B cell (primary cell): ENCODE data around the gene MCM7. TPM values are rescaled to one million over a fixed set of nuclear protein-coding genes. Genes with fewer than 3 reads are reported as not detected.

Source experiments
- ATAC-seq: fragments of 200-7000 bp; cut with Tn5 transposase; one replicate; pipeline ENCODE4 v1.10.0; 2021; ENCODE audit warnings: low read depth, mild to moderate bottlenecking, moderate number of reproducible peaks, moderate library complexity
- CTCF ChIA-PET: fragments of 350-600 bp; sonication (Branson Sonifier 250); formaldehyde crosslinking; loops from one replicate; lab custom pipeline; 2021; ENCODE audit warnings: antibody characterized with exemption, inconsistent platforms; lab: Charles Lee
- POLR2A ChIA-PET: fragments of 350-600 bp; sonication (Branson Sonifier 250); formaldehyde crosslinking; loops from one replicate; lab custom pipeline; 2021; ENCODE audit warnings: antibody characterized with exemption; lab: Charles Lee
- DNase-seq: peaks from one replicate; pipeline ENCODE4 v3.0.0; 2013
- H2AFZ ChIP-seq: 2 replicates; pipeline ENCODE4 v1.6.1; 2012; ENCODE audit warnings: mild to moderate bottlenecking, low read depth, low read length; ENCODE audit not compliant: insufficient read depth, poor library complexity, severe bottlenecking
- H3K27ac ChIP-seq, 2 donors: 1 replicate in 1 of 2; 2 replicates in 1 of 2; pipeline ENCODE4 v1.5.1; 2012 to 2013; ENCODE audit warnings: low read length in 2 of 2, mild to moderate bottlenecking in 2 of 2, moderate library complexity in 1 of 2
- H3K27me3 ChIP-seq, 4 experiments: fragments of 200-600 bp in 1 of 4; sonication (generic) in 1 of 4; replicated peaks in 1 of 4; 1 replicate in 2 of 4; 2 replicates in 2 of 4; pipeline versions ENCODE4 v1.6.1 to v1.7.0; 2013 to 2016; ENCODE audit warnings: low read length in 3 of 4, mild to moderate bottlenecking in 2 of 4, mixed read lengths in 1 of 4, moderate library complexity in 1 of 4; ENCODE audit not compliant: insufficient read depth in 4 of 4, control insufficient read depth in 3 of 4; ENCODE audit errors: control extremely low read depth in 1 of 4
- H3K36me3 ChIP-seq, 2 experiments: replicated peaks in 1 of 2; 1 replicate in 1 of 2; 2 replicates in 1 of 2; pipeline versions ENCODE4 v1.6.1 to v1.7.1; 2013; ENCODE audit warnings: low read length in 1 of 2; ENCODE audit not compliant: insufficient read depth in 2 of 2, control insufficient read depth in 1 of 2; ENCODE audit errors: control extremely low read depth in 1 of 2, extremely low read depth in 1 of 2
- H3K4me1 ChIP-seq, 2 donors: fragments of 200-600 bp in 1 of 2; sonication (generic) in 1 of 2; 1 replicate in 1 of 2; 2 replicates in 1 of 2; pipeline versions ENCODE4 v1.5.1 to v1.6.1; 2013 to 2017; ENCODE audit warnings: low read length in 2 of 2; ENCODE audit not compliant: control insufficient read depth in 2 of 2, insufficient read depth in 2 of 2
- H3K4me2 ChIP-seq: replicated peaks from 2 replicates; pipeline ENCODE3; 2012; ENCODE audit warnings: mild to moderate bottlenecking, low read depth, low read length; ENCODE audit not compliant: poor library complexity, severe bottlenecking
- H3K4me3 ChIP-seq, 5 experiments: fragments of 200-600 bp in 1 of 5; sonication (generic) in 1 of 5; 1 replicate in 3 of 5; 2 replicates in 2 of 5; pipeline versions ENCODE4 v1.5.1 to v1.7.0; 2011 to 2016; ENCODE audit warnings: low read length in 4 of 5, mild to moderate bottlenecking in 4 of 5, low read depth in 2 of 5, control low read depth in 1 of 5, moderate library complexity in 1 of 5; ENCODE audit not compliant: insufficient read depth in 1 of 5; ENCODE audit errors: control extremely low read depth in 1 of 5, extremely low read depth in 1 of 5
- H3K79me2 ChIP-seq: fragments of 200-600 bp; sonication (generic); one replicate; pipeline ENCODE4 v1.6.0; 2016; ENCODE audit warnings: low read length; ENCODE audit not compliant: control insufficient read depth, insufficient read depth
- H3K9ac ChIP-seq: fragments of 200-600 bp; sonication (generic); 2 replicates; pipeline ENCODE4 v1.6.1; 2017; ENCODE audit warnings: mild to moderate bottlenecking, low read length, moderate library complexity
- H3K9me3 ChIP-seq, 3 donors: one replicate each; pipeline versions ENCODE4 v1.6.1 to v1.7.1; 2013; ENCODE audit warnings: low read length in 2 of 3; ENCODE audit not compliant: control insufficient read depth in 2 of 3, insufficient read depth in 1 of 3; ENCODE audit errors: control extremely low read depth in 1 of 3
- H4K20me1 ChIP-seq: 2 replicates; pipeline ENCODE4 v1.6.0; 2012; ENCODE audit warnings: mild to moderate bottlenecking, low read length; ENCODE audit not compliant: insufficient read depth, control insufficient read depth, poor library complexity, severe bottlenecking
- H3K27ac Mint-ChIP-seq: one replicate; pipeline ENCODE4 v1.8.0; 2021; ENCODE audit warnings: mixed read lengths
- H3K27me3 Mint-ChIP-seq: one replicate; pipeline ENCODE4 v1.8.0; 2021; ENCODE audit warnings: mixed read lengths
- H3K4me1 Mint-ChIP-seq: one replicate; pipeline ENCODE4 v1.8.0; 2021; ENCODE audit warnings: mixed read lengths
- H3K4me3 Mint-ChIP-seq: one replicate; pipeline ENCODE4 v1.8.0; 2021; ENCODE audit warnings: mixed read lengths
- H3K9me3 Mint-ChIP-seq: one replicate; pipeline ENCODE4 v1.8.0; 2022; ENCODE audit warnings: mixed read lengths; ENCODE audit not compliant: insufficient read depth
- EZH2 ChIP-seq: IDR thresholded peaks from 2 replicates; pipeline ENCODE4 v1.6.1; 2012; ENCODE audit warnings: borderline replicate concordance, low read depth, mild to moderate bottlenecking, moderate library complexity, low read length; ENCODE audit not compliant: insufficient read depth, poor library complexity, severe bottlenecking
- WGBS: methylation state at CpG from one replicate; pipeline ENCODE4 v1.1.5; 2013; ENCODE audit warnings: missing lambda C conversion rate; ENCODE audit not compliant: insufficient coverage; 5-methylcytosine and 5-hydroxymethylcytosine counted together
- intact Hi-C: fragments of 100-400 bp; cut with micrococcal nuclease; formaldehyde crosslinking; loops from one replicate; pipeline ENCODE4 v1.10.0; 2022
- polyA plus RNA-seq: library from polyadenylated mRNA; depleted of rRNA; stranded (reverse); fragments of >200 nt; gene quantifications from 2 replicates; pipeline ENCODE4 v1.2.3, GENCODE V29; 2012
- total RNA-seq, 2 donors: library from RNA; stranded (reverse); fragments of 120-200 nt in 1 of 2; gene quantifications; 1 replicate in 1 of 2; 2 replicates in 1 of 2; pipeline versions ENCODE4 v1.2.3 to v1.2.4, GENCODE V29; 2013 to 2022
- TF ChIP-seq, protein P1 (sequence below): fragments of 200-600 bp; IDR thresholded peaks from one replicate; pipeline ENCODE4 v1.8.0; 2022; ENCODE audit warnings: antibody characterized with exemption, mild to moderate bottlenecking

Gene MCM7
- total and polyA plus RNA-seq, 2 donors (not counting 1 experiment from before 2014, with no cell fraction given), result 154 to 171 TPM

DNA sequence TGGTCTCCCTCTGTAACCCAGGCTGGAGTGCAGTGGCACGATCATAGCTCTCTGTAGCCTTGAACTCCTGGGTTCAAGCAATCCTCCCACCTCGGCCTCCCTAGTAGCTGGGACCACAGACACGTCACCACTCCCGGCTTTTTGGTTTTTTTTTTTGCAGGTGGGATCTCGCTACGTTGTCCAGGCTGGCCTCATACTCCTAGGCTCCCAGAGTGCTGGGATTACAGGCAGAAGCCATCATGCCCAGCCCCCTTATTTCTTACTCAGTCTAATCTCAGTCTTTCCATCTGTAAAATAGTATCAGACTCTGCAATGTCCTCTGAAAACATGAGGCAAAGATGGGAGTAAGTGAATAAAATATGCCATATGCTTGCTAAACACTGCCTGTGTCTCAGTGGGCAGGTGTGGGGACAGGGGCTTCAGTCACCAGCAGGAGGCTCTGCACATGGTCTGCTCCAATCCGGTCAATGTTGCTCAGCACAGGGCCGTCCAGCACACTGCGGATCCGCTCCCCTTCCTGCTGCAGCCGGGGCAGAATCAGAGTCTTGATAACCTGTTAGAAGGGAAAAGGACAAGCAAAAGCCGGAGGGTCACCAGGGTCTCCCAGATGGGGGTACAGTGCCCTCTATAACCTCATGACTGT lies 8.4 kb upstream of the MCM7 start:
- ATAC-seq, result no peak
- WGBS, result 89% methylated on average over 11 of the region's 12 CpGs
- CTCF ChIA-PET, result no interaction called here

DNA sequence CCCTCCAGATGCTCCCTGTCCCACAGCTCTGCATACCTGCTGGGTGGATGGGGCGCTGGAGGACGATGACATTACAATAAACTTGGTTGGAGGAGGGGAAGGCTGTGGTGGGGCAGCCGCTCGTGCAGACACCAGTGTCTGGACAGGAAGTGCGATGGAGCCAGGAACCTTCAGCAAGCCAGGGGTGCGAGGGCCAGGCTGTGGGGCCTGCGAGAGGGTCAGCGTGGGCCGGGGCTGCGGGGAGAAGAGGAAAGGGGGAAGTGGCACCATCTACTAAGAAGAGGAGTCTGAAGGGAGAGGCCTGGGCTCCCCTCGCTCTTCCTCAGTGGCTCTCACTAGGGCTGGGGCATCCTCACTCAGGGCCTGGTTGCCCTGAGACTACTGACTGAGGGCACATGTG lies 6.7 kb upstream of the MCM7 start:
- no peaks in the 10 kb centered on the region for H4K20me1 ChIP-seq
- CTCF ChIA-PET, result no interaction called here
- no peak overlapping the region for H3K27ac ChIP-seq
- H3K27me3 Mint-ChIP-seq, result no peaks in the 10 kb centered on the region
- WGBS, result 87% methylated on average over 11 of the region's 11 CpGs
- H3K4me1 ChIP-seq, result no peaks in the 10 kb centered on the region
- ATAC-seq (no peak), DNase-seq (no peak)
- H3K4me2 ChIP-seq, result no peak overlapping the region
- H3K27me3 ChIP-seq, result no peaks in the 10 kb centered on the region
- H2AFZ ChIP-seq, result no peak overlapping the region
- H3K27ac Mint-ChIP-seq, result no peak overlapping the region
- POLR2A ChIA-PET, result no interaction called here
- intact Hi-C loops, result no loop called here
- no peak overlapping the region for H3K4me3 Mint-ChIP-seq
- TF ChIP-seq, protein P1, sequence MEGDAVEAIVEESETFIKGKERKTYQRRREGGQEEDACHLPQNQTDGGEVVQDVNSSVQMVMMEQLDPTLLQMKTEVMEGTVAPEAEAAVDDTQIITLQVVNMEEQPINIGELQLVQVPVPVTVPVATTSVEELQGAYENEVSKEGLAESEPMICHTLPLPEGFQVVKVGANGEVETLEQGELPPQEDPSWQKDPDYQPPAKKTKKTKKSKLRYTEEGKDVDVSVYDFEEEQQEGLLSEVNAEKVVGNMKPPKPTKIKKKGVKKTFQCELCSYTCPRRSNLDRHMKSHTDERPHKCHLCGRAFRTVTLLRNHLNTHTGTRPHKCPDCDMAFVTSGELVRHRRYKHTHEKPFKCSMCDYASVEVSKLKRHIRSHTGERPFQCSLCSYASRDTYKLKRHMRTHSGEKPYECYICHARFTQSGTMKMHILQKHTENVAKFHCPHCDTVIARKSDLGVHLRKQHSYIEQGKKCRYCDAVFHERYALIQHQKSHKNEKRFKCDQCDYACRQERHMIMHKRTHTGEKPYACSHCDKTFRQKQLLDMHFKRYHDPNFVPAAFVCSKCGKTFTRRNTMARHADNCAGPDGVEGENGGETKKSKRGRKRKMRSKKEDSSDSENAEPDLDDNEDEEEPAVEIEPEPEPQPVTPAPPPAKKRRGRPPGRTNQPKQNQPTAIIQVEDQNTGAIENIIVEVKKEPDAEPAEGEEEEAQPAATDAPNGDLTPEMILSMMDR, result no peak
- no peak for TF ChIP-seq EZH2
- no peaks in the 10 kb centered on the region for H3K79me2 ChIP-seq
- no peak overlapping the region for H3K9ac ChIP-seq
- peaks cover 0 to 44% of the 10 kb centered on the region in 2 experiments for H3K36me3 ChIP-seq
- H3K4me1 Mint-ChIP-seq, result peaks cover 2% of the 10 kb centered on the region
- H3K9me3 ChIP-seq, result no peaks in the 10 kb centered on the region
- no peak overlapping the region for H3K4me3 ChIP-seq
- H3K9me3 Mint-ChIP-seq, result no peaks in the 10 kb centered on the region

More for the DNA sequence above, 8.4 kb upstream of the MCM7 start:
- no peaks in the 10 kb centered on the region for H3K4me1 Mint-ChIP-seq
- no peak overlapping the region for H2AFZ ChIP-seq
- POLR2A ChIA-PET, result no interaction called here
- H3K27ac Mint-ChIP-seq, result no peak overlapping the region
- H3K4me1 ChIP-seq, result no peaks in the 10 kb centered on the region
- no peak overlapping the region for H3K9ac ChIP-seq
- no peak overlapping the region for H3K4me3 ChIP-seq
- peaks cover 3% of the 10 kb centered on the region for H3K79me2 ChIP-seq
- no peaks in the 10 kb centered on the region for H4K20me1 ChIP-seq
- no peak overlapping the region for H3K27ac ChIP-seq
- no peaks in the 10 kb centered on the region for H3K9me3 ChIP-seq
- H3K4me3 Mint-ChIP-seq, result no peak overlapping the region
- H3K27me3 ChIP-seq, result no peaks in the 10 kb centered on the region
- H3K9me3 Mint-ChIP-seq, result no peaks in the 10 kb centered on the region
- intact Hi-C loops, result no loop called here
- H3K27me3 Mint-ChIP-seq, result no peaks in the 10 kb centered on the region
- DNase-seq, result no peak
- H3K4me2 ChIP-seq, result no peak overlapping the region
- H3K36me3 ChIP-seq, result peaks cover 0 to 54% of the 10 kb centered on the region in 2 experiments
- TF ChIP-seq, protein P1, result no peak
- no peak for TF ChIP-seq EZH2
